RWPE1 (cell line): Measurements from ENCODE around the gene DPF3.
A peak's percentile ranks its signal among the peaks of the same experiment; 100 is the strongest.

Experiments used
- CTCF ChIA-PET: fragments of 350-600 bp; sonication (Branson Sonifier 250); formaldehyde crosslinking; extraction: SDS; loops from one replicate; lab custom pipeline; 2021; lab: Yijun Ruan, JAX
- POLR2A ChIA-PET: fragments of 400-600 bp; formaldehyde crosslinking; extraction: SDS; loops from one replicate; lab custom pipeline; 2020; ENCODE audit warnings: antibody characterized with exemption; ENCODE audit not compliant: low non-redundant PET; lab: Yijun Ruan, JAX
- DNase-seq: peaks from one replicate; pipeline ENCODE4 v3.0.0; 2012; ENCODE audit warnings: low spot score
- H3K27ac ChIP-seq: fragments of 450-650 bp; 2 replicates; pipeline ENCODE4 v1.5.1; 2017
- TF ChIP-seq, protein P1 (sequence below): fragments of 450-650 bp; conservative IDR thresholded peaks from 2 replicates; pipeline ENCODE4 v1.5.1; 2017; ENCODE audit warnings: low read depth, mild to moderate bottlenecking

DPF3 gene

DNA sequence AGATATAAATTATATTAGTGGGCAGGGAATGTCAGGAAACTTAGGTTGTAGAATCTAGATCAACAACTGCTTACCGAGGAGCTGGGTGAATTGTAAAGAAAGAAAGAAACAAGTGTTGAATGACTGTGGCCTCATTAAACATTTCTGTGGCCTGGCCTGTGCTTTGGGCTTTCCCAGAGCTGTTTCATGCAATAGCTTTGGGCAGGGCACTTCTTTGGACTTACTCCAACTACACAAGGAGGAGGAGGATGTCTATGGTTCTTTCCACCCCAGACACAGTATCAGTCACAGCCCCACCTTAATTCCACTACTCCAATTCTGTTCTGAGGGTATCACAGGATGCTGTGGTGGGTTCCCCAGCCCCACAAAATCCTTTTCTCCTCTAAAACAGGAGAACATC, 38.0 kb downstream of the DPF3 start:
- H3K27ac ChIP-seq, result no peak overlapping the region
- DNase-seq, result no peak
- CTCF ChIA-PET, result interaction anchor here (0.6 kb wide), 1 partner anchor 258 kb away, joined by 7 read pairs; no protein-coding TSS in a partner anchor
- POLR2A ChIA-PET, result no interaction called here
- TF ChIP-seq, protein P1, sequence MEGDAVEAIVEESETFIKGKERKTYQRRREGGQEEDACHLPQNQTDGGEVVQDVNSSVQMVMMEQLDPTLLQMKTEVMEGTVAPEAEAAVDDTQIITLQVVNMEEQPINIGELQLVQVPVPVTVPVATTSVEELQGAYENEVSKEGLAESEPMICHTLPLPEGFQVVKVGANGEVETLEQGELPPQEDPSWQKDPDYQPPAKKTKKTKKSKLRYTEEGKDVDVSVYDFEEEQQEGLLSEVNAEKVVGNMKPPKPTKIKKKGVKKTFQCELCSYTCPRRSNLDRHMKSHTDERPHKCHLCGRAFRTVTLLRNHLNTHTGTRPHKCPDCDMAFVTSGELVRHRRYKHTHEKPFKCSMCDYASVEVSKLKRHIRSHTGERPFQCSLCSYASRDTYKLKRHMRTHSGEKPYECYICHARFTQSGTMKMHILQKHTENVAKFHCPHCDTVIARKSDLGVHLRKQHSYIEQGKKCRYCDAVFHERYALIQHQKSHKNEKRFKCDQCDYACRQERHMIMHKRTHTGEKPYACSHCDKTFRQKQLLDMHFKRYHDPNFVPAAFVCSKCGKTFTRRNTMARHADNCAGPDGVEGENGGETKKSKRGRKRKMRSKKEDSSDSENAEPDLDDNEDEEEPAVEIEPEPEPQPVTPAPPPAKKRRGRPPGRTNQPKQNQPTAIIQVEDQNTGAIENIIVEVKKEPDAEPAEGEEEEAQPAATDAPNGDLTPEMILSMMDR, result no peak

DNA sequence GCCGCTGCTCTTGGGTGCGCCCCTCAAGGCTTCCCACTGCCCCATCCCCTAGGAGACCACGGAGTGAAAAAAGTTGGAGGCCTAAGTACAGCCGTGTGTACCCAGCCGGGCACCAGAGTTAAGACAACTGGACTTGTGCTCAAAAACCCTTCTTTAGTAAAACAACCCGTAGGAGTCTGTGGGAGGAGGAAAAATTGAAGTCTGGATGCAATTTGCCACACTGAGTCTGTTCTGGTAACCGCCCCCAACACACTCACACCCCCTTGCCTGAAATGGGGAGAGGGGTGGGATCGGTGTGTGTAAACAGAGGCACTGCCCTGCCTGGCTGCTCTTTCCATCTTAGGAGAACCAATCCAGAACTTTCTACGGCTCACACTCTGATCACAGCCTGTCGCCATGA, 41.7 kb downstream of the DPF3 start:
- no peak for DNase-seq
- no peak overlapping the region for H3K27ac ChIP-seq
- POLR2A ChIA-PET, result no interaction called here
- CTCF ChIA-PET, result no interaction called here
- TF ChIP-seq, protein P1, result no peak

DNA sequence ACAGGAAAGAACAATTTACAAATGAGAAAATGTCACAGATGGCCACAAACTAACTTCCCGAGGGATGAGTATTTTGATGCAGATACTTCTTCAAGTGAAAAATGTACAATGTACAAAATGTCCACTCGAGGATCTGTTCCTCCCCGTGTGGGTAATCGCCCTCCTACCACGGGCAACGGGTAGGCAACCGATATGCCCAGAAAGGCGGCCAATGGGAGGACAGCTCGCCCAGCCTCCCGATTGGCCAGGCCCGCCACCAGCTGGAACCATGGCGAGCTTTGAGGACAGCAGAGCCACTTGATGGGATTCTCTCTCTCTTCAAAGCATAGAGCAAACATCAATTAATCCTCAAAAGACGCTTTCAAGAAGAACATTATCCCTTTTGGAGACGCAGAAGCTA, 42.3 kb downstream of the DPF3 start:
- DNase-seq, result no peak
- TF ChIP-seq, protein P1, result no peak
- CTCF ChIA-PET, result no interaction called here
- no peak overlapping the region for H3K27ac ChIP-seq
- POLR2A ChIA-PET, result no interaction called here

DNA sequence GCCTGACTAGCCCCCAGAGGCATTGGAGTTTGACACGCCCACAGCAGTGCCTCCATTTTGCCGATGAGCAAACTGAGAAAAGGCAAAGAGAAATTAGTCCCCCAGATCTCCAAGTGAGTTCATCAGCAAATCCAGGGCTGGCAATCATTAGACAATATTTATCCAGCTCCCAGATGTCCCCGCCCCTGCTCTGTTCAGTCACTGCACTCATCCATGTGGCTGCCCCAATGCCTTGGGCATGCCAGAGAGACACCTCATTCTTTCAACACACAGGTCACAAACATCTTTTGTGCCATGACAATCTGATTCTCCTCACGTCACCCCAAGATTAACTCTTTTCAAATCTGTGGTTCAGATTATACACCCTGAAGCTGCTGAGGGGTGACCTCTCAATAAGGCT, 43.5 kb downstream of the DPF3 start:
- H3K27ac ChIP-seq, result no peak overlapping the region
- POLR2A ChIA-PET, result no interaction called here
- TF ChIP-seq, protein P1, result no peak
- no peak for DNase-seq
- CTCF ChIA-PET, result no interaction called here

DNA sequence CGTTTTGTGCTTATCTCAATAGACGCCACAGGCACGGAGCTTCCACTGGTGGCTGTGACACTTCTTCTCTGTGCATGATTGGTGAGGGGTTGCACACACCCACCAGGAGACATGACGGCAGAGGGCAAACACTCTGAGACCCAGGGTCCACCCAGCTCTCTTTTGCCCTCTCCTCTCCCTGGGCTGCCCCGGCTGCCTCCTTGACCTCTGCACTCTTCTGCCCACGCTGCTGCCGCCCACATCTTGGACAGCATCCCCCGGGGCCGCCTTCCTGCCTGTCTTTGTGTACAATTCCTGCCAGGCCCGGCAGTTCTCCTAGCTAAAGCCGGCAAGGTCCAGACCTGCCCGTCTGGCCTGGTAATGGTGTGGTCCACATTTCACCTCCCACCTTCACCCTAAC, 44.7 kb downstream of the DPF3 start:
- TF ChIP-seq, protein P1, result no peak
- CTCF ChIA-PET, result no interaction called here
- no peak overlapping the region for H3K27ac ChIP-seq
- no peak for DNase-seq
- POLR2A ChIA-PET, result no interaction called here

DNA sequence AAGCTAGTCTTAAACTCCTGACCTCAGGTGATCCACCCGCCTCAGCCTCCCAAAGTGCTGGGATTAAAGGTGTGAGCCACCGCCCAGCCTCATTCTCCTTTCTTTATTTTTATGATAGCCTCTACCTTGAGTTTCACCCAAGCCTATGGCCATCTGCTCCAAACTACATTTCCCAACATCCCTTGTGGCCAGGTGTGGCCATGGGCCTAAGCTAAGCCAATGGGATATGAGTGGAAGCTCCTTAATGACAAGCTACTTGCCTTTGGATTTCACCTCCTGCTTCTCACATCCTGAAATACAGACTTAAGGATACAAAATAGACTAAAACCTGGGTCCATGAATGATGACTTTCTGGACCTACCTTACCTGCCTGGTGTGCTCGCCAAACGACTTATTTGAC, 46.2 kb downstream of the DPF3 start:
- POLR2A ChIA-PET, result no interaction called here
- H3K27ac ChIP-seq, result no peak overlapping the region
- CTCF ChIA-PET, result interaction anchor here (0.5 kb wide), 1 partner anchor 231 kb away, joined by 3 read pairs; no protein-coding TSS in a partner anchor
- DNase-seq, result peak; percentile 13
- TF ChIP-seq, protein P1, result no peak
